ENCODE results near the gene SPAG16.

GRCh38 chr2:214038186-214038585 lies 753.9 kb downstream of the SPAG16 start:
- TF ChIP-seq CTCF (conservative IDR thresholded peaks at IDR 0.05; ENCODE audit: low read depth, low read length) (no peak), EZH2 (IDR thresholded peaks at IDR 0.05; ENCODE audit: low read length, unreplicated experiment) (no peak), EZH2phosphoT487 (IDR thresholded peaks at IDR 0.05; ENCODE audit: borderline replicate concordance, low read length) (no peak)
